Mammary epithelial cell (primary cell): ENCODE data around the gene SCN1A.

Experiments
- EZH2 ChIP-seq: IDR thresholded peaks from 2 replicates; pipeline ENCODE4 v1.6.1; 2012; ENCODE audit warnings: low read length, inconsistent platforms, borderline replicate concordance
- TF ChIP-seq, protein P1 (sequence below), 2 donors: IDR thresholded peaks in 1 of 2; conservative IDR thresholded peaks in 1 of 2; 2 replicates each; pipeline ENCODE4 v1.5.1; 2011 to 2012; ENCODE audit warnings: inconsistent platforms in 2 of 2, low read length in 2 of 2, mild to moderate bottlenecking in 2 of 2, control low read depth in 1 of 2, low read depth in 1 of 2; ENCODE audit not compliant: insufficient read depth in 1 of 2; ENCODE audit errors: extremely low read depth in 1 of 2

DNA sequence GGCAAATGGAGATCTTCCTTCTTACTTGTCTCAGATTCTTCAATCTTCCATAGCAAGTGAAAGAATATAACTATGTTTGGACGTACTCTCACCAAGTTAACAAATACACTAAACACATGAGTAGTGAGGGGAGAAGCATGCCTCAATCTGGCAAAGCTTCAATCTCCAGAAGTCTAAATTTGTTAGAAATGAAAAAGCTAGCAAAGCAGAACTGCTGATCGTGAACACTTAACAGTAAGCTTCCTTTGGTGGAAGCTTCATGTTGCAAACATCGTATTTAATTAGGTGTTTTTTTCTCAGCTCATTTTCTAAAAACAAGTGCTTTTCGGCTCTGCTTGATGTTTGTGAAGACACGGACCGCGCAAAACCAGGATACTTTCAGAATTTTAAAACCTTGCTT, 12.7 kb upstream of the SCN1A start:
- TF ChIP-seq, protein P1, sequence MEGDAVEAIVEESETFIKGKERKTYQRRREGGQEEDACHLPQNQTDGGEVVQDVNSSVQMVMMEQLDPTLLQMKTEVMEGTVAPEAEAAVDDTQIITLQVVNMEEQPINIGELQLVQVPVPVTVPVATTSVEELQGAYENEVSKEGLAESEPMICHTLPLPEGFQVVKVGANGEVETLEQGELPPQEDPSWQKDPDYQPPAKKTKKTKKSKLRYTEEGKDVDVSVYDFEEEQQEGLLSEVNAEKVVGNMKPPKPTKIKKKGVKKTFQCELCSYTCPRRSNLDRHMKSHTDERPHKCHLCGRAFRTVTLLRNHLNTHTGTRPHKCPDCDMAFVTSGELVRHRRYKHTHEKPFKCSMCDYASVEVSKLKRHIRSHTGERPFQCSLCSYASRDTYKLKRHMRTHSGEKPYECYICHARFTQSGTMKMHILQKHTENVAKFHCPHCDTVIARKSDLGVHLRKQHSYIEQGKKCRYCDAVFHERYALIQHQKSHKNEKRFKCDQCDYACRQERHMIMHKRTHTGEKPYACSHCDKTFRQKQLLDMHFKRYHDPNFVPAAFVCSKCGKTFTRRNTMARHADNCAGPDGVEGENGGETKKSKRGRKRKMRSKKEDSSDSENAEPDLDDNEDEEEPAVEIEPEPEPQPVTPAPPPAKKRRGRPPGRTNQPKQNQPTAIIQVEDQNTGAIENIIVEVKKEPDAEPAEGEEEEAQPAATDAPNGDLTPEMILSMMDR (conservative IDR thresholded peaks at IDR 0.05 in 1 of 2, IDR thresholded peaks at IDR 0.05 in 1 of 2; ENCODE audit: extremely low read depth in 1 of 2, insufficient read depth in 1 of 2, low read depth in 1 of 2, low read length in 2 of 2), result no peak
- no peak for TF ChIP-seq EZH2
